ENCODE measurements around the gene DST.

The DST gene

DNA sequence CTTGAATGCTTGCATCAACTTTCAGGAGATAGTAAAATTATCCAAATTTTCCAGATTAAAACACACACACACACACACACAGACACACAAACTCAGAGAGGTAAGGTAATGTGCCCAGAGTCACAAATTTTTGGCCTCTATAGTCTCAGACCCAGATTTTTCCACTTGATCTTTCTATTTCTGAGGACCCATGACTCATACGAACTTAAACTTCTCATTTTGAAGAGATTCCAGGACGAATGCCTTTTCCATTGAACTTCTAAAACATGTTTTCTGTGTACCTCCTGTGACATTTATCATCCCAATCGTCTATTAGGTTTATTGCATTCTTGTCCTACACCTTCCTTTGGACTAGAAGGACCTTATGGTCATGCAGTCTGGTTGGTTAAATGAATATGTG, 222.4 kb downstream of the DST start:
- DNase-seq = no peak

DNA sequence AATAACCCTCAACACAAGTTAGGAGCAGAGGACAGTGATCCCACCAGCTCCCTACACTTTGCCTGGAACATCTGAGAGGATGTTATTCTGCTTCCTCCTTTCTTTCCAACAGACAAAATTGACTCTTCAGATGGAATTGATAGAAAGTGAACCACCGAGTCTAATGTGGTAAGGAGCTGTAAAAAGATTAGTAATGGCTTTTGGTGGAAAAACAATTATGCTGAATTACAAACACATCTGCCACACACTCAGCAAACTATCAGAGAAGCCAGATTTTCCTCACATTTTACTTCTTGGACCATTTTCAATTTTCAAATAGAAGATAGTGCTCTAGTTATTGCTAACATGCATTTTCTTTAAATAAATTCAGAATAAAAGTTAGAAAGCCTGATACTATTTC, 223.5 kb downstream of the DST start:
- no peak for DNase-seq

DNA sequence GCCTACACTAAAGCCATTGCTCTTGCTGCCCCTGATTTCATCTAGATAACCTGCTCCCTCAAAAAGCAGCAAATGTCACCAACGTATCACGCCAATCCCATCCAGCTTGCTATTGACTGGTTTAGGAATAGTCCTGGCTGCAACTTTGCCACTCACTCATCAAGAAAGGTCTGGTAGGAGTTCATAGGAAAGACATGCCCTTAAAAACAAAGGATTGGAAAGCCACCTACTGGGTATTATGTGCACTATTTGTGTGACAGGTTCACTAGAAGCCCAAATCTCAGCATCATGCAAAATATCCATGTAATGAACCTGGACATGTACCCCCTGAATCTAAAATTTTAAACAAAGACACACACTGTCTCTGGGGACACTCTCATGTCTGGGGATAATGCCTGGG, 224.9 kb downstream of the DST start:
- DNase-seq = no peak

DNA sequence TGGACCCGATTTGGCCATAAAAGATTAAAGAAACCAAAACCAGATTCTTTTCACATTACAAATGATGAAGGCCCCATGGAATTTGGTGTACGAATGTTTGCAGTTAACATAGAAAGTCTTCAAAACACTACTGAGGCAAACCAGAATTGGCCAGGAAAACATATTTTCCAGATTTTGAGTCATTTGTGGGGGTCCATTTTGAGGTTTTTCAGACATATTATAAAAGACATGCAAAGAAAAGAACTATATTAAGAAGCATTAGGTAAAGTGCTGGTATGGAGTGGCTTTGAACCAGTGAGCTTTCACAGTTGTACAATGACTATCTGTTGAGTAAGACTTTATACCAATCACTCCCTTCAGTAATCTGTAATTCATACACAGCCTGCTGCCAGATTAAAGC, 226.4 kb downstream of the DST start:
- DNase-seq = no peak

DNA sequence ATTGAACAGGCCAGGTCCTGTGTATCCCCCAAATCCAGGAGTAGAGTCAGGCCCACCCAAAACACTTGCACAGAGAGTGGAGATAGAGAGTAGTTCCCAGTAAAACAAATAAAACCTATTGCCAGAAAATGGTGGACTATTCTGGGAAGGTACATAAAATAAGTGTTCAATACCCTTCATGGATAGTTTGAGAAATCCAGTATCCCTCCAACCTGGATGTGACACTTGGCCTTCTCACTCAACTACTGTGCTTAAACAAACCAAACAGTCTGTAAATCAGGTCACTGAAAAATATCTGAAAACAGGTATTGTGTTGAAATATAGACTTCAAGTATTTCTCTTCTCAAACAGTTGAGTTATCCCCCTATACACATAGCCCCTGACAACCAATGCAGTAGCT, 233.7 kb downstream of the DST start:
- no peak for DNase-seq

All from stimulated activated naive CD4-positive, alpha-beta T cell treated with Interleukin-2 at 50 U/mL for 16 hours (primary cell).